ENCODE results near the gene TACC2.

- TF ChIP-seq CTCF (IDR thresholded peaks at IDR 0.05) (no peak), POLR2A (IDR thresholded peaks at IDR 0.05) (no peak), POLR2AphosphoS5 (IDR thresholded peaks at IDR 0.05) (no peak)
Measured at GRCh38 chr10:122296363-122297120, 307.6 kb downstream of the TACC2 start.

Measured in suprapubic skin (tissue), 4 donors.